GM21576 (cell line): ENCODE measurements around the gene ARHGEF6.
"Not testable (repeated sequence)": the region's sequence is repeated elsewhere in the genome, so short reads cannot be mapped to it uniquely, and the experiment has no call there.

Experiments used
- ATAC-seq: cut with Tn5 transposase; IDR thresholded peaks from one replicate; pipeline ENCODE4 v1.9.1; 2021; ENCODE audit warnings: mild to moderate bottlenecking, moderate library complexity; ENCODE audit not compliant: unreplicated experiment

The ARHGEF6 gene

GRCh38 chrX:136784231-136784630 is 3.5 kb upstream of the ARHGEF6 start:
- ATAC-seq, result no peak

- no peak for ATAC-seq
Observed at GRCh38 chrX:136783159-136783558, 2.4 kb upstream of the ARHGEF6 start.

GRCh38 chrX:136781180-136781797 is 557 bp upstream of the ARHGEF6 start:
- no peak for ATAC-seq

GRCh38 chrX:136780241-136780640 is 491 bp downstream of the ARHGEF6 start:
- ATAC-seq, result no peak

GRCh38 chrX:136779346-136779781 is 1.4 kb downstream of the ARHGEF6 start:
- peak; percentile 50 for ATAC-seq

- no peak for ATAC-seq
Observed at GRCh38 chrX:136778916-136779315, 1.8 kb downstream of the ARHGEF6 start.

GRCh38 chrX:136778020-136778419 is 2.7 kb downstream of the ARHGEF6 start:
- no peak for ATAC-seq

GRCh38 chrX:136773648-136774047 is 7.1 kb downstream of the ARHGEF6 start:
- ATAC-seq, result no peak

- not testable (repeated sequence) for ATAC-seq
Observed at GRCh38 chrX:136771869-136772268, 8.9 kb downstream of the ARHGEF6 start.

- peak; percentile 38 for ATAC-seq
Observed at GRCh38 chrX:136768469-136769084, 12.2 kb downstream of the ARHGEF6 start.

GRCh38 chrX:136767104-136767941 is 13.4 kb downstream of the ARHGEF6 start:
- peak; percentile 60 for ATAC-seq

- ATAC-seq, result no peak
Observed at GRCh38 chrX:136766785-136767103, 14.0 kb downstream of the ARHGEF6 start.

GRCh38 chrX:136765821-136766356 is 14.8 kb downstream of the ARHGEF6 start:
- ATAC-seq, result no peak

GRCh38 chrX:136764206-136764605 is 16.5 kb downstream of the ARHGEF6 start:
- ATAC-seq, result no peak

- ATAC-seq, result no peak
Observed at GRCh38 chrX:136762820-136763452, 17.8 kb downstream of the ARHGEF6 start.

GRCh38 chrX:136761421-136761820 is 19.3 kb downstream of the ARHGEF6 start:
- ATAC-seq, result no peak

- peak; percentile 67 for ATAC-seq
Observed at GRCh38 chrX:136759968-136760367, 20.8 kb downstream of the ARHGEF6 start.

GRCh38 chrX:136755411-136755810 is 25.3 kb downstream of the ARHGEF6 start:
- no peak for ATAC-seq

GRCh38 chrX:136754651-136755050 is 26.1 kb downstream of the ARHGEF6 start:
- ATAC-seq, result no peak

- no peak for ATAC-seq
Observed at GRCh38 chrX:136752796-136753195, 27.9 kb downstream of the ARHGEF6 start.

- no peak for ATAC-seq
Observed at GRCh38 chrX:136752346-136752745, 28.4 kb downstream of the ARHGEF6 start.
